Measurements from ENCODE around the gene BAAT.

GRCh38 chr9:101315112-101315450 lies 69.7 kb downstream of the BAAT start:
- TF ChIP-seq CTCF (IDR thresholded peaks at IDR 0.05; ENCODE audit: low read depth, low read length, poor library complexity, severe bottlenecking) (no peak), EZH2phosphoT487 (IDR thresholded peaks at IDR 0.05; ENCODE audit: borderline replicate concordance, low read length) (no peak)

Data from DOHH2 (cell line).